SK-N-SH treated with all-trans-retinoic acid at 6 μM for 48 hours (cell line): ENCODE measurements around the gene AP2S1.

ENCODE experiments used
- ARNTL ChIP-seq: fragments of 450-650 bp; formaldehyde crosslinking; IDR thresholded peaks from 2 replicates; pipeline ENCODE4 v1.5.0; 2020; ENCODE audit warnings: low read depth, mild to moderate bottlenecking, moderate library complexity, borderline replicate concordance
- OSR1 ChIP-seq: fragments of 250-450 bp; sonication (Bioruptor Pico); IDR thresholded peaks from 2 replicates; pipeline ENCODE4 v1.8.0; 2022; ENCODE audit warnings: moderate library complexity, mild to moderate bottlenecking, inconsistent platforms
- RARB ChIP-seq: fragments of 250-450 bp; sonication (Bioruptor Pico); IDR thresholded peaks from 2 replicates; pipeline ENCODE4 v1.8.0; 2021; ENCODE audit warnings: mild to moderate bottlenecking, moderate library complexity
- SNAI2 ChIP-seq: fragments of 250-450 bp; sonication (Bioruptor Pico); IDR thresholded peaks from 2 replicates; pipeline ENCODE4 v1.5.0; 2020; ENCODE audit warnings: mild to moderate bottlenecking, moderate library complexity
- TOX ChIP-seq: fragments of 250-450 bp; sonication (Bioruptor Pico); IDR thresholded peaks from 2 replicates; pipeline ENCODE4 v1.8.0; 2021; ENCODE audit warnings: mild to moderate bottlenecking, moderate library complexity, borderline replicate concordance
- ZNF70 ChIP-seq: fragments of 450-650 bp; formaldehyde crosslinking; IDR thresholded peaks from 2 replicates; pipeline ENCODE4 v1.5.0; 2020; ENCODE audit warnings: mild to moderate bottlenecking, moderate library complexity
- TF ChIP-seq, protein P1 (sequence below): fragments of 250-450 bp; sonication (Bioruptor Pico); IDR thresholded peaks from 2 replicates; pipeline ENCODE4 v1.5.1; 2020; ENCODE audit warnings: low read depth, mild to moderate bottlenecking, moderate library complexity
- TF ChIP-seq, protein P2 (sequence below): fragments of 250-450 bp; sonication (Bioruptor Pico); IDR thresholded peaks from 2 replicates; pipeline ENCODE4 v1.8.0; 2020; ENCODE audit warnings: mild to moderate bottlenecking, moderate library complexity, borderline replicate concordance

DNA sequence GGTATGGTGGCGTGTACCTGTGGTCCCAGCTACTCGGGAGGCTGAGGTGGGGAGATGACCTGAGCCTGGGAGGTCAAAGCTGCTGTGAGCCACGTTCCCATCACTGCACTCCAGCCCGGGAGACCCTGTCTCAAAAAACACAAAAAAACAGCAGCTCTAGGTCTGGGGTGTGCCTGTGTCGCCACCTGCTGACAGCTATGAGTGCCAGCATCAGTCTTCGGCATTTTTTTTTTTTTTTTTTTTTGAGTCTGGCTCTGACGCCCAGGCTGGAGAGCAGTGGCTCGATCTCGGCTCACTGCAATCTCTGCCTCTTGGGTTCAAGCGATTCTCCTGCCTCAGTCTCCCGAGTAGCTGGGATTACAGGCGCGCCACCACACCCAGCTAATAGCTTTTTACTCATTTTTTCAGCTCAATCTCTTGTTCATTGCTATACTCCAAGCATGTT is 10.1 kb downstream of the AP2S1 start:
- TF ChIP-seq OSR1 (CRISPR knock-in tag) (no peak), RARB (CRISPR knock-in tag) (no peak), ARNTL (CRISPR knock-in tag) (no peak), TOX (CRISPR knock-in tag) (no peak), ZNF70 (CRISPR knock-in tag) (no peak), SNAI2 (CRISPR knock-in tag) (no peak)
- TF ChIP-seq, protein P1, sequence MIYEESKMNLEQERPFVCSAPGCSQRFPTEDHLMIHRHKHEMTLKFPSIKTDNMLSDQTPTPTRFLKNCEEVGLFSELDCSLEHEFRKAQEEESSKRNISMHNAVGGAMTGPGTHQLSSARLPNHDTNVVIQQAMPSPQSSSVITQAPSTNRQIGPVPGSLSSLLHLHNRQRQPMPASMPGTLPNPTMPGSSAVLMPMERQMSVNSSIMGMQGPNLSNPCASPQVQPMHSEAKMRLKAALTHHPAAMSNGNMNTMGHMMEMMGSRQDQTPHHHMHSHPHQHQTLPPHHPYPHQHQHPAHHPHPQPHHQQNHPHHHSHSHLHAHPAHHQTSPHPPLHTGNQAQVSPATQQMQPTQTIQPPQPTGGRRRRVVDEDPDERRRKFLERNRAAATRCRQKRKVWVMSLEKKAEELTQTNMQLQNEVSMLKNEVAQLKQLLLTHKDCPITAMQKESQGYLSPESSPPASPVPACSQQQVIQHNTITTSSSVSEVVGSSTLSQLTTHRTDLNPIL: no peak
- TF ChIP-seq, protein P2, sequence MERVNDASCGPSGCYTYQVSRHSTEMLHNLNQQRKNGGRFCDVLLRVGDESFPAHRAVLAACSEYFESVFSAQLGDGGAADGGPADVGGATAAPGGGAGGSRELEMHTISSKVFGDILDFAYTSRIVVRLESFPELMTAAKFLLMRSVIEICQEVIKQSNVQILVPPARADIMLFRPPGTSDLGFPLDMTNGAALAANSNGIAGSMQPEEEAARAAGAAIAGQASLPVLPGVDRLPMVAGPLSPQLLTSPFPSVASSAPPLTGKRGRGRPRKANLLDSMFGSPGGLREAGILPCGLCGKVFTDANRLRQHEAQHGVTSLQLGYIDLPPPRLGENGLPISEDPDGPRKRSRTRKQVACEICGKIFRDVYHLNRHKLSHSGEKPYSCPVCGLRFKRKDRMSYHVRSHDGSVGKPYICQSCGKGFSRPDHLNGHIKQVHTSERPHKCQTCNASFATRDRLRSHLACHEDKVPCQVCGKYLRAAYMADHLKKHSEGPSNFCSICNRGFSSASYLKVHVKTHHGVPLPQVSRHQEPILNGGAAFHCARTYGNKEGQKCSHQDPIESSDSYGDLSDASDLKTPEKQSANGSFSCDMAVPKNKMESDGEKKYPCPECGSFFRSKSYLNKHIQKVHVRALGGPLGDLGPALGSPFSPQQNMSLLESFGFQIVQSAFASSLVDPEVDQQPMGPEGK (CRISPR knock-in tag): no peak
